Mammary epithelial cell (primary cell): ENCODE data around the gene BACE1-AS.

ENCODE experiments used
- EZH2 ChIP-seq: IDR thresholded peaks from 2 replicates; pipeline ENCODE4 v1.6.1; 2012; ENCODE audit warnings: low read length, inconsistent platforms, borderline replicate concordance
- TF ChIP-seq, protein P1 (sequence below), 2 donors: IDR thresholded peaks in 1 of 2; conservative IDR thresholded peaks in 1 of 2; 2 replicates each; pipeline ENCODE4 v1.5.1; 2011 to 2012; ENCODE audit warnings: inconsistent platforms in 2 of 2, low read length in 2 of 2, mild to moderate bottlenecking in 2 of 2, control low read depth in 1 of 2, low read depth in 1 of 2; ENCODE audit not compliant: insufficient read depth in 1 of 2; ENCODE audit errors: extremely low read depth in 1 of 2

DNA sequence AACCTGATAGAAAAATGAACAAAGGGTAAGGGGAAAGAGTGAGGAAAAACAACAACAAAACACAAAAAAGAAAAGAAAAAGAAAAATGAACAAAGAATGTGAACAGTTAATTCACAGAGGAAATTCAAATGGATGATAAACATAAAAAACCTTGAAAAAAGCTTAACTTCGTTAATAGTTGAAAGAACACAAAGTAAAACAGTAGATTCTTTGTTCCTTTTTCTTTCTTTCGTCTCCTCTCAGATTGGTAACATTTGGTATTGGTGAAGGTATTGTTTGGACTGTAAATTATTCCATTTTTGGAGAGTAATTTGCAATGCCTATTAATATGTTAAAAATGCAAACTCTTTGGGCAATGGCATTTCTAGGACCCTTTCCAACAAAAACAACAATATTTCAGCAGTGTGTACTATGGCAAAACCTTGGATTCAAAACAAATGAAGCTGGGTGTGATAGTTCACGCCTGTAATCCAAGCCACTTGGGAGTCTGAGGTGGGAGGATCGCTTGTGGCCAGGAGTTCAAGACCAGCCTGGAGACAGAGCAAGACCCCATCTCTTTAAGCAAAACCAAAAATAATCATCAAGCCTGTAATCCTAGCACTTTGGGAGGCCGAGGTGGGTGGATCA lies 28.2 kb downstream of the BACE1-AS start:
- TF ChIP-seq, protein P1, sequence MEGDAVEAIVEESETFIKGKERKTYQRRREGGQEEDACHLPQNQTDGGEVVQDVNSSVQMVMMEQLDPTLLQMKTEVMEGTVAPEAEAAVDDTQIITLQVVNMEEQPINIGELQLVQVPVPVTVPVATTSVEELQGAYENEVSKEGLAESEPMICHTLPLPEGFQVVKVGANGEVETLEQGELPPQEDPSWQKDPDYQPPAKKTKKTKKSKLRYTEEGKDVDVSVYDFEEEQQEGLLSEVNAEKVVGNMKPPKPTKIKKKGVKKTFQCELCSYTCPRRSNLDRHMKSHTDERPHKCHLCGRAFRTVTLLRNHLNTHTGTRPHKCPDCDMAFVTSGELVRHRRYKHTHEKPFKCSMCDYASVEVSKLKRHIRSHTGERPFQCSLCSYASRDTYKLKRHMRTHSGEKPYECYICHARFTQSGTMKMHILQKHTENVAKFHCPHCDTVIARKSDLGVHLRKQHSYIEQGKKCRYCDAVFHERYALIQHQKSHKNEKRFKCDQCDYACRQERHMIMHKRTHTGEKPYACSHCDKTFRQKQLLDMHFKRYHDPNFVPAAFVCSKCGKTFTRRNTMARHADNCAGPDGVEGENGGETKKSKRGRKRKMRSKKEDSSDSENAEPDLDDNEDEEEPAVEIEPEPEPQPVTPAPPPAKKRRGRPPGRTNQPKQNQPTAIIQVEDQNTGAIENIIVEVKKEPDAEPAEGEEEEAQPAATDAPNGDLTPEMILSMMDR (conservative IDR thresholded peaks at IDR 0.05 in 1 of 2, IDR thresholded peaks at IDR 0.05 in 1 of 2; ENCODE audit: extremely low read depth in 1 of 2, insufficient read depth in 1 of 2, low read depth in 1 of 2, low read length in 2 of 2), result no peak
- no peak for TF ChIP-seq EZH2
